DOHH2 (cell line): ENCODE data around the gene RAC3.
A peak's percentile ranks its signal among the peaks of the same experiment; 100 is the strongest.

ENCODE experiments used
- EZH2phosphoT487 ChIP-seq: fragments of 200-600 bp; sonication (generic); IDR thresholded peaks from 2 replicates; pipeline ENCODE4 v1.6.1; 2017; ENCODE audit warnings: borderline replicate concordance, mild to moderate bottlenecking, antibody characterized with exemption, low read length, moderate library complexity, mixed read lengths
- TF ChIP-seq, protein P1 (sequence below): fragments of 200-600 bp; sonication (generic); IDR thresholded peaks from one replicate; pipeline ENCODE4 v1.5.1; 2014; ENCODE audit warnings: antibody characterized with exemption, mild to moderate bottlenecking, low read depth, low read length; ENCODE audit not compliant: poor library complexity, severe bottlenecking

DNA sequence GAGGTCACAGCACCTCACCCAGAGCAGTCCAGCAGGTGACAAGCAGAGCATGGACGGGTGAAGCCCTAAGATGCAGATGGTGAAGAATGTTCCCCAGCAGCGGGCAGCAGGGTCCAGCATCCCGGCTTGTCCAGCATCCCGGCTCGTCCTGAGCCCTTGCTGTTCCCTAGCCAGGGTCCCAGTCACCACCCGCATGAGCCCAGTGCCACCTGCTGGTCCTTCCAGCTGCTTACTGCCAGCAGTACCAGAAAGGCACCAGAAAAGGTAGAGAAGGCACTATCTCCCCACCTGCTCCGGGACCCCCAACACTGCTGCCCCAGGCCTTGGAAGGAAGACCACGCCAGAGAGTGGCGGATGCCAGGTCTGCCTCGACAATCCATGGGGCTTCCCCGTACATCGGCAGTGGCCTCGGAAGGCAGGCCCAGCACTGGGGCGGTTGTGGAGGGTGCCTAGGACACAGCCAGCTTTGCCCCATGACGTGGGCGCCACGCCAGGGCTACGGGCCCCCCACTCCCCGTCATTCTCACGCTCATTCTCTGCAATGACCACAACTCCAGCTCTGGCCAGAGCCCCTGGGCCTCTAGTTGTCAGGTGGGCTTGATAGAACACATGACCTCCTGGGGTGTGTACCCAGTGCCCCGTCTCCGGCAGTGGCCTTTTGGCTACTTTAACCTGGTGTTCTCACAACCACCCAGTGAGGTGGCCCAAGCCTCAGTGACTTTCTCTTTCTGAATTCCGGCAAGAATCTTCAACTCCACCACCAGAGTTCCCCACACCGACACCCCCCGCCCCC is 10.2 kb upstream of the RAC3 start:
- TF ChIP-seq, protein P1, sequence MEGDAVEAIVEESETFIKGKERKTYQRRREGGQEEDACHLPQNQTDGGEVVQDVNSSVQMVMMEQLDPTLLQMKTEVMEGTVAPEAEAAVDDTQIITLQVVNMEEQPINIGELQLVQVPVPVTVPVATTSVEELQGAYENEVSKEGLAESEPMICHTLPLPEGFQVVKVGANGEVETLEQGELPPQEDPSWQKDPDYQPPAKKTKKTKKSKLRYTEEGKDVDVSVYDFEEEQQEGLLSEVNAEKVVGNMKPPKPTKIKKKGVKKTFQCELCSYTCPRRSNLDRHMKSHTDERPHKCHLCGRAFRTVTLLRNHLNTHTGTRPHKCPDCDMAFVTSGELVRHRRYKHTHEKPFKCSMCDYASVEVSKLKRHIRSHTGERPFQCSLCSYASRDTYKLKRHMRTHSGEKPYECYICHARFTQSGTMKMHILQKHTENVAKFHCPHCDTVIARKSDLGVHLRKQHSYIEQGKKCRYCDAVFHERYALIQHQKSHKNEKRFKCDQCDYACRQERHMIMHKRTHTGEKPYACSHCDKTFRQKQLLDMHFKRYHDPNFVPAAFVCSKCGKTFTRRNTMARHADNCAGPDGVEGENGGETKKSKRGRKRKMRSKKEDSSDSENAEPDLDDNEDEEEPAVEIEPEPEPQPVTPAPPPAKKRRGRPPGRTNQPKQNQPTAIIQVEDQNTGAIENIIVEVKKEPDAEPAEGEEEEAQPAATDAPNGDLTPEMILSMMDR = peak; percentile 78
- no peak for TF ChIP-seq EZH2phosphoT487
